Mesendoderm (in vitro differentiated cells): Measurements from ENCODE around the gene FAM13A.
"Not testable (repeated sequence)": the region's sequence is repeated elsewhere in the genome, so short reads cannot be mapped to it uniquely, and the experiment has no call there.

ENCODE experiments used
- DNase-seq: peaks from one replicate; pipeline ENCODE4 v3.0.0; 2013
- H2AK5ac ChIP-seq: 2 replicates; pipeline ENCODE4 v1.6.1; 2013; ENCODE audit warnings: low read length, inconsistent platforms
- H2BK120ac ChIP-seq: 2 replicates; pipeline ENCODE4 v1.6.1; 2013; ENCODE audit warnings: low read depth, mild to moderate bottlenecking, low read length, moderate library complexity, mixed read lengths
- H2BK15ac ChIP-seq: replicated peaks from 2 replicates; pipeline ENCODE4 v1.6.1; 2013; ENCODE audit warnings: low read depth, mild to moderate bottlenecking, moderate library complexity
- H2BK5ac ChIP-seq: 2 replicates; pipeline ENCODE4 v1.6.1; 2013; ENCODE audit warnings: low read length, inconsistent platforms
- H3K18ac ChIP-seq: 2 replicates; pipeline ENCODE4 v1.6.1; 2013; ENCODE audit warnings: mild to moderate bottlenecking, low read length, mixed read lengths
- H3K23ac ChIP-seq: one replicate; pipeline ENCODE4 v1.6.1; 2013; ENCODE audit warnings: low read length
- H3K27ac ChIP-seq: 2 replicates; pipeline ENCODE4 v1.5.1; 2013; ENCODE audit warnings: low read depth, mild to moderate bottlenecking, inconsistent platforms, low read length, moderate library complexity
- H3K27me3 ChIP-seq: 2 replicates; pipeline ENCODE4 v1.6.1; 2013; ENCODE audit warnings: low read length, control low read depth, mild to moderate bottlenecking, inconsistent platforms; ENCODE audit not compliant: insufficient read depth, poor library complexity
- H3K36me3 ChIP-seq: 2 replicates; pipeline ENCODE4 v1.6.1; 2013; ENCODE audit warnings: low read length, inconsistent platforms; ENCODE audit not compliant: control insufficient read depth, insufficient read depth
- H3K4ac ChIP-seq: one replicate; pipeline ENCODE4 v1.6.1; 2013; ENCODE audit warnings: low read depth, mild to moderate bottlenecking, low read length, moderate library complexity
- H3K4me1 ChIP-seq: 2 replicates; pipeline ENCODE4 v1.6.1; 2013; ENCODE audit warnings: low read depth, low read length, inconsistent platforms; ENCODE audit not compliant: control insufficient read depth
- H3K4me2 ChIP-seq: 2 replicates; pipeline ENCODE4 v1.6.1; 2013; ENCODE audit warnings: low read length
- H3K4me3 ChIP-seq: 2 replicates; pipeline ENCODE4 v1.5.1; 2013; ENCODE audit warnings: mild to moderate bottlenecking, low read length
- H3K56ac ChIP-seq: one replicate; pipeline ENCODE4 v1.6.1; 2013; ENCODE audit warnings: low read length
- H3K79me1 ChIP-seq: 2 replicates; pipeline ENCODE4 v1.6.1; 2013; ENCODE audit warnings: low read length, inconsistent platforms
- H3K79me2 ChIP-seq: 2 replicates; pipeline ENCODE4 v1.6.1; 2013; ENCODE audit warnings: mild to moderate bottlenecking, low read length; ENCODE audit not compliant: control insufficient read depth, insufficient read depth
- H3K9ac ChIP-seq: 2 replicates; pipeline ENCODE4 v1.6.1; 2013; ENCODE audit warnings: low read length, inconsistent platforms
- H4K5ac ChIP-seq: one replicate; pipeline ENCODE4 v1.6.1; 2013; ENCODE audit warnings: low read length
- H4K8ac ChIP-seq: one replicate; pipeline ENCODE4 v1.6.1; 2013; ENCODE audit warnings: low read depth, mild to moderate bottlenecking, control low read depth, low read length, moderate library complexity
- WGBS: extraction: QIAGEN DNeasy Blood & Tissue Kit; methylation state at CpG from one replicate; pipeline ENCODE4 v1.1.7; 2013; ENCODE audit warnings: low lambda C conversion rate, missing lambda C conversion rate; ENCODE audit not compliant: insufficient coverage; ENCODE audit errors: extremely low coverage; 5-methylcytosine and 5-hydroxymethylcytosine counted together

Gene FAM13A

DNA sequence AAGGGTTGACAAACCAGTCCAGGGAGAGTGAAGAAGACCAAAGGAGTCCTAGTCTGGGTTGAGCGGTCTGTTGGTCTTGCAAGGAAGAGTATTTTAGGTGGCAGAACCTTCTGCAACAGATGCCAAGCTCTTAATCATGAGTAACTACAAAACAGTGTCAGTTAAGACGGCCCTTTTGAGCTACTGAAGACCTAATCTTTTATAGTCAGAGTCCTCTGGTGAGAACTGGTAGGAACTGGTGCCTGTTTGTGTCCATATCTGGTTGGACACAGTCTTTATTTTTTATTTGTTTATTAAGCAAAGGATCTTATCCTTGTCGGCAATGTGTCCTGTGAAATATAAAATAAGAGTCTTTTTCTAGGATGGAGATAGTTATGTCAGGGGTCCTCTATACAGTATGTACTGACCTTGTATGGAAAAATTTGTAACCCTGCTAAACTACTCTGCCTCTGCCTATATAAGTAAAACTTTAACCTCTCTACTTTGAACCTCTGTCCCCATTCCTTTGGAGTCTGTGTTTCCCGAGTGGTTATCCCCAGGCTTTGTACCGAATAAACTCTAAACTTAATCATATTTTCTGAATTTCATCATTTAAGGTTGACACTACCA, 47.1 kb downstream of the FAM13A start:
- DNase-seq, result no peak
- Histone ChIP-seq H3K18ac (no peak overlapping the region), H3K79me1 (no peaks in the 10 kb centered on the region), H3K4me2 (no peak overlapping the region), H2BK5ac (no peak overlapping the region), H3K23ac (no peak overlapping the region), H3K79me2 (no peaks in the 10 kb centered on the region), H3K56ac (no peak overlapping the region), H4K8ac (no peak overlapping the region), H3K4me1 (no peaks in the 10 kb centered on the region), H2AK5ac (no peak overlapping the region), H4K5ac (no peak overlapping the region), H3K4me3 (no peak overlapping the region), H2BK120ac (no peak overlapping the region), H3K27me3 (no peaks in the 10 kb centered on the region), H3K4ac (no peak overlapping the region), H3K27ac (no peak overlapping the region), H3K9ac (no peak overlapping the region), H2BK15ac (no peak overlapping the region), H3K36me3 (no peaks in the 10 kb centered on the region)
- no CpG with 5 or more reads among the region's 5 CpGs for WGBS

DNA sequence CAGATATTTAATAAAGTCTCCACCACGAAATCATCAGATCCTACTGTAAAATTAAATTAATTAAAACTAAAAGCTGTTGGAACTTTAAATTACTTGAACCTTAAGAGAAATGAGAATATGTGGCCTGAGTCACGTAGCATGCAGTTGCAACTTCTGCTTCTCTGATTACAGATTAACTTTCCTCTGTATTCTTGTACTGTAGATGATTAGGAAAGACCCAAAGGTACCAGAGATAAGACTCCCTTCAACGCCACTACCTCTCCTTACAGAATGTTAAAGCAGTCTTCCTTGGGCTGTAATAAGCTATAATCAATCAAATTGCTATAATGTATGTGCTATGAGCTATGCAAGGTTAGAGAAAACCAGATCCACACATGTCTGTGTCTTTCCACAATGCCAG, 47.9 kb downstream of the FAM13A start:
- no peak overlapping the region for H2AK5ac ChIP-seq
- no peak overlapping the region for H3K23ac ChIP-seq
- H3K36me3 ChIP-seq, result no peaks in the 10 kb centered on the region
- no peaks in the 10 kb centered on the region for H3K79me1 ChIP-seq
- no peak overlapping the region for H3K4ac ChIP-seq
- no peaks in the 10 kb centered on the region for H3K4me1 ChIP-seq
- no peak overlapping the region for H3K56ac ChIP-seq
- no peak overlapping the region for H3K4me3 ChIP-seq
- H2BK120ac ChIP-seq, result no peak overlapping the region
- 100% methylated on average over 1 of the region's 3 CpGs for WGBS
- H4K5ac ChIP-seq, result no peak overlapping the region
- H3K79me2 ChIP-seq, result no peaks in the 10 kb centered on the region
- H3K27me3 ChIP-seq, result no peaks in the 10 kb centered on the region
- no peak overlapping the region for H3K9ac ChIP-seq
- no peak overlapping the region for H2BK15ac ChIP-seq
- H2BK5ac ChIP-seq, result no peak overlapping the region
- DNase-seq, result no peak
- H3K4me2 ChIP-seq, result no peak overlapping the region
- H4K8ac ChIP-seq, result no peak overlapping the region
- no peak overlapping the region for H3K27ac ChIP-seq
- no peak overlapping the region for H3K18ac ChIP-seq

DNA sequence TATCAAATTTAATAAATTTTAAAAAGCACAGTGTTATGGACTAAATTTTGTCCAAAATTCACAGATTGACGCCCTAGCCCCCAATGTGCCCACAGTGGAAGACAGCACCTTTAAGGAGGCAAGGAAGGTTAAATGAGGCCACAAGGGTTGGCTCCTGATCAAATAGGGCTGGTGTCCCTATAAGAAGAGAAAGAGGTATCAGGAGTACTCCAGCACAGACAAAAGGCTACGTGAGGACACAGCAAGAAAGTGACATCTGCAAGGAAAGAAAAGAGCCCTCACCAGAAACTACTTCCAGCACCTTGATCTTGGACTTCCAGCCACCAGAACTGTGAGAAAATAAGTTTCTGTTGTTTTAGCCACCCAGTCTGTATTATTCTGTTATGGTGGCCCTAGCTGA, 48.8 kb downstream of the FAM13A start:
- H3K79me1 ChIP-seq, result no peaks in the 10 kb centered on the region
- H3K4me3 ChIP-seq, result no peak overlapping the region
- no peak overlapping the region for H4K8ac ChIP-seq
- no peak overlapping the region for H3K4ac ChIP-seq
- H2BK15ac ChIP-seq, result no peak overlapping the region
- no CpG with 5 or more reads among the region's 2 CpGs for WGBS
- DNase-seq, result no peak
- H2AK5ac ChIP-seq, result no peak overlapping the region
- no peak overlapping the region for H3K18ac ChIP-seq
- H3K79me2 ChIP-seq, result no peaks in the 10 kb centered on the region
- no peak overlapping the region for H3K56ac ChIP-seq
- H4K5ac ChIP-seq, result no peak overlapping the region
- H3K4me2 ChIP-seq, result no peak overlapping the region
- H3K27ac ChIP-seq, result no peak overlapping the region
- no peak overlapping the region for H3K23ac ChIP-seq
- no peaks in the 10 kb centered on the region for H3K27me3 ChIP-seq
- no peak overlapping the region for H2BK120ac ChIP-seq
- H2BK5ac ChIP-seq, result no peak overlapping the region
- no peaks in the 10 kb centered on the region for H3K36me3 ChIP-seq
- no peak overlapping the region for H3K9ac ChIP-seq
- H3K4me1 ChIP-seq, result no peaks in the 10 kb centered on the region

GRCh38 chr4:89007338-89007939, 49.5 kb downstream of the FAM13A start:
- Histone ChIP-seq H3K79me1 (no peaks in the 10 kb centered on the region), H3K4me1 (no peaks in the 10 kb centered on the region), H2BK5ac (no peak overlapping the region), H2BK120ac (no peak overlapping the region), H3K56ac (no peak overlapping the region), H3K18ac (no peak overlapping the region), H3K9ac (no peak overlapping the region), H3K23ac (no peak overlapping the region), H3K79me2 (no peaks in the 10 kb centered on the region), H3K27me3 (no peaks in the 10 kb centered on the region), H2AK5ac (no peak overlapping the region), H3K27ac (no peak overlapping the region), H3K4ac (no peak overlapping the region), H2BK15ac (no peak overlapping the region), H3K4me3 (no peak overlapping the region), H4K8ac (no peak overlapping the region), H3K36me3 (no peaks in the 10 kb centered on the region), H4K5ac (no peak overlapping the region), H3K4me2 (no peak overlapping the region)
- DNase-seq, result no peak
- no CpG with 5 or more reads among the region's 6 CpGs for WGBS

- Histone ChIP-seq H3K79me2 (no peaks in the 10 kb centered on the region), H3K79me1 (no peaks in the 10 kb centered on the region), H4K5ac (no peak overlapping the region), H2BK120ac (no peak overlapping the region), H3K56ac (no peak overlapping the region), H3K18ac (no peak overlapping the region), H3K4me1 (no peaks in the 10 kb centered on the region), H2BK15ac (no peak overlapping the region), H2AK5ac (no peak overlapping the region), H3K9ac (no peak overlapping the region), H3K4me3 (no peak overlapping the region), H4K8ac (no peak overlapping the region), H3K4me2 (no peak overlapping the region), H2BK5ac (no peak overlapping the region), H3K36me3 (no peaks in the 10 kb centered on the region), H3K23ac (no peak overlapping the region), H3K27me3 (no peaks in the 10 kb centered on the region), H3K27ac (no peak overlapping the region), H3K4ac (no peak overlapping the region)
- no peak for DNase-seq
- WGBS, result no CpG with 5 or more reads among the region's 5 CpGs
These were observed 50.7 kb downstream of the FAM13A start for GRCh38 chr4:89006307-89006706.

DNA sequence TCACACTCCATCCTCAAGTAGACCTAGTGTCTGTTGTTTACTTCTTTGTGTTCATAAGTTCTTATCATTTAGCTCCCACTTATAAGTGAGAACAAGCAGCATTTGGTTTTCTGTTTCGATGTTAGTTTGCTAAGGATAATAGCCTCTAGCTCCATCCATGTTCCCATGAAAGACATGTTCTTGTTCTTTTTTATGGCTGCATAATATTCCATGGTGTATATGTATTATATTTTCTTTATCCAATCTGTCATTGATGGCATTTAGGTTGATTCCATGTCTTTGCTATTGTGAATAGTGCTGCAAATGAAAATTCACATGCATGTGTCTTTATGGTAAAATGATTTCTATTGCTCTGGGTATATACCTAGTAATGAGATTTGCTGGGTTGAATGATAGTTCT, 51.9 kb downstream of the FAM13A start:
- H3K9ac ChIP-seq, result not testable (repeated sequence)

More for the DNA sequence above, 51.9 kb downstream of the FAM13A start:
- not testable (repeated sequence) for H3K4ac ChIP-seq, H3K4me2 ChIP-seq, H3K36me3 ChIP-seq, H2AK5ac ChIP-seq, H3K4me1 ChIP-seq, H3K4me3 ChIP-seq, H3K56ac ChIP-seq, H2BK120ac ChIP-seq, H3K79me1 ChIP-seq, H3K27me3 ChIP-seq, DNase-seq, H2BK5ac ChIP-seq, H3K23ac ChIP-seq, H3K18ac ChIP-seq, H3K27ac ChIP-seq, H4K8ac ChIP-seq, H4K5ac ChIP-seq, H2BK15ac ChIP-seq, H3K79me2 ChIP-seq
- WGBS, result no CpG with 5 or more reads among the region's 1 CpG
